Peyer's patch (tissue), 4 donors: ENCODE data around the gene UBE4A.

Source experiments
- POLR2A ChIP-seq, 2 donors: fragments of 450-650 bp; IDR thresholded peaks; one replicate each; pipeline ENCODE4 v1.5.1; 2017; ENCODE audit warnings: antibody characterized with exemption in 2 of 2, mild to moderate bottlenecking in 2 of 2, moderate library complexity in 2 of 2
- TF ChIP-seq, protein P1 (sequence below), 6 experiments: fragments of 450-650 bp in 4 of 6; fragments of 200-600 bp in 2 of 6; sonication (generic) in 1 of 6; IDR thresholded peaks; one replicate each; pipeline ENCODE4 v1.5.1; 2017 to 2019; ENCODE audit warnings: antibody characterized with exemption in 6 of 6, mild to moderate bottlenecking in 3 of 6, moderate library complexity in 1 of 6

DNA sequence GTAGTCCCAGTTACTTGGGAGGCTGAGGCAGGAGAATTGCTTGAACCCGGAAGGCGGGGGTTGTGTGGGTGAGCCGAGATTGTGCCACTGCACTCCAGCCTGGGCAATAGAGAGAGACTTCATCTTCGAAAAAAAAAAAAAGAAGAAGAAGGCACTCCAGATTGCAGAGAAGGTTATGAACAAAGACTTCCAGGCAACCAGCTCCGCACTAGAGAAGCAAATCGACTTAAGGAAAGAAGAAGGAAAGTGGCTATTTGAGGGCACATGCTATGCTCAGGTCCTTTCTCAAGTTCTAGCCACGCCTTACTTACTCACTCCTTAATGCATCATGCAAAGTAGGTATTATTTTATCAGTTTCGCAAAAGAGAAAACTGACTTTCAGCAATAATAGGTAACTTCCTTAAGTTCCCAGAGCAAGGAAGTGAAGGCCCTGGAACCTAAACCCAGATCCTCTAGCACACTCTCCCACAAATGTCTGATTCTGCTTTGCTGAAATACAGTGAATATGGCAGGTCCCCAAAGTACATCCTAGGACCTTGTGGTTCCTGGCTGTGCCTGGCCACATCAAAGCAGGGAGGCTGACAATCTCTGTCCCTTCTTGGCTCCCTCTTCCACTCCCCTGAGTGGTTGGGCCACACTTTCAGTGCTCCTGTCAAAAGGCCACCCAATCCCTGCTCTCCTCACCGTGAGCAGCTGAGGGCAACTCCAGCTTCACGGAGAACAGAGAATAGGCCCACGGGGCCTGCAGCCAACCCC lies 40.6 kb upstream of the UBE4A start:
- no peak for TF ChIP-seq POLR2A (IDR thresholded peaks at IDR 0.05)
- TF ChIP-seq, protein P1, sequence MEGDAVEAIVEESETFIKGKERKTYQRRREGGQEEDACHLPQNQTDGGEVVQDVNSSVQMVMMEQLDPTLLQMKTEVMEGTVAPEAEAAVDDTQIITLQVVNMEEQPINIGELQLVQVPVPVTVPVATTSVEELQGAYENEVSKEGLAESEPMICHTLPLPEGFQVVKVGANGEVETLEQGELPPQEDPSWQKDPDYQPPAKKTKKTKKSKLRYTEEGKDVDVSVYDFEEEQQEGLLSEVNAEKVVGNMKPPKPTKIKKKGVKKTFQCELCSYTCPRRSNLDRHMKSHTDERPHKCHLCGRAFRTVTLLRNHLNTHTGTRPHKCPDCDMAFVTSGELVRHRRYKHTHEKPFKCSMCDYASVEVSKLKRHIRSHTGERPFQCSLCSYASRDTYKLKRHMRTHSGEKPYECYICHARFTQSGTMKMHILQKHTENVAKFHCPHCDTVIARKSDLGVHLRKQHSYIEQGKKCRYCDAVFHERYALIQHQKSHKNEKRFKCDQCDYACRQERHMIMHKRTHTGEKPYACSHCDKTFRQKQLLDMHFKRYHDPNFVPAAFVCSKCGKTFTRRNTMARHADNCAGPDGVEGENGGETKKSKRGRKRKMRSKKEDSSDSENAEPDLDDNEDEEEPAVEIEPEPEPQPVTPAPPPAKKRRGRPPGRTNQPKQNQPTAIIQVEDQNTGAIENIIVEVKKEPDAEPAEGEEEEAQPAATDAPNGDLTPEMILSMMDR (IDR thresholded peaks at IDR 0.05): no peak
